Keratinocyte (primary cell): Measurements from ENCODE around the gene LHPP.

Source experiments
- EZH2 ChIP-seq: IDR thresholded peaks from one replicate; pipeline ENCODE4 v1.6.1; 2012; ENCODE audit warnings: inconsistent platforms, mild to moderate bottlenecking, low read length, moderate library complexity
- TF ChIP-seq, protein P1 (sequence below), 3 experiments: IDR thresholded peaks in 1 of 3; conservative IDR thresholded peaks in 1 of 3; optimal IDR thresholded peaks in 1 of 3; 2 replicates in 2 of 3; 3 replicates in 1 of 3; pipeline versions ENCODE3 to v1.5.1; 2011; ENCODE audit warnings: low read length in 3 of 3, mild to moderate bottlenecking in 3 of 3, moderate library complexity in 2 of 3, control low read depth in 1 of 3, inconsistent platforms in 1 of 3; ENCODE audit not compliant: insufficient read depth in 2 of 3; ENCODE audit errors: extremely low read depth in 1 of 3

DNA sequence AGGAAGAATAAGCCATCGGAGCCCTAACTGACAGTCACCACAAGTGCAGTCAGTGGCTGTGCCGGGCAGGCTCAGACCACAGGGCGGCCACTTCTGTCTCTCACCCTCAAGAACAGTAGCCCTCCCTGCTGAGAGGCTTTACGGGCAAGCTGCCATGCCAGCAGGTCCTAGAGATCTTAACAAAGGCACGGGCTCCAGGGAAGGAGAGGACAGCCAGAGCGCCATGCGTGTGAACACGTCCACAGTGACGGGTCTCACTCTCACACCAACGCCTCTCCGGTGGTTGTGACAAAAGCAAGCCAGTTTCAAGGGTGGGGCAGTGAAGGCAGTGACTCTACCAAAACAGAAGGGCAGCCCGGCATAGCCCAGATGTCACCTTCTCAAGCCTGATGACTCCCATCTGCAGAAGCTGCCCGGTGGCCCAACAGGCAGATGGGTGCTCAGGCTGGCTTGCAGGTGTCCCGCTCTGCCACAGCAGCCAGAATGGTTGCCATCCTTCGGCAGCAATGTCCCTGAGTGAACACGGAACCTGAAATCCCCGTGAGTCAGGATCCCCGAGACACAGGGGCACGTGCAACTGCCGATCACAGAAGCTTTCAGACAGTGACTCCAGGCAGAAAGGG lies 180.6 kb downstream of the LHPP start:
- TF ChIP-seq EZH2 = no peak
- TF ChIP-seq, protein P1, sequence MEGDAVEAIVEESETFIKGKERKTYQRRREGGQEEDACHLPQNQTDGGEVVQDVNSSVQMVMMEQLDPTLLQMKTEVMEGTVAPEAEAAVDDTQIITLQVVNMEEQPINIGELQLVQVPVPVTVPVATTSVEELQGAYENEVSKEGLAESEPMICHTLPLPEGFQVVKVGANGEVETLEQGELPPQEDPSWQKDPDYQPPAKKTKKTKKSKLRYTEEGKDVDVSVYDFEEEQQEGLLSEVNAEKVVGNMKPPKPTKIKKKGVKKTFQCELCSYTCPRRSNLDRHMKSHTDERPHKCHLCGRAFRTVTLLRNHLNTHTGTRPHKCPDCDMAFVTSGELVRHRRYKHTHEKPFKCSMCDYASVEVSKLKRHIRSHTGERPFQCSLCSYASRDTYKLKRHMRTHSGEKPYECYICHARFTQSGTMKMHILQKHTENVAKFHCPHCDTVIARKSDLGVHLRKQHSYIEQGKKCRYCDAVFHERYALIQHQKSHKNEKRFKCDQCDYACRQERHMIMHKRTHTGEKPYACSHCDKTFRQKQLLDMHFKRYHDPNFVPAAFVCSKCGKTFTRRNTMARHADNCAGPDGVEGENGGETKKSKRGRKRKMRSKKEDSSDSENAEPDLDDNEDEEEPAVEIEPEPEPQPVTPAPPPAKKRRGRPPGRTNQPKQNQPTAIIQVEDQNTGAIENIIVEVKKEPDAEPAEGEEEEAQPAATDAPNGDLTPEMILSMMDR (optimal IDR thresholded peaks at IDR 0.05 in 1 of 3, IDR thresholded peaks at IDR 0.05 in 1 of 3, conservative IDR thresholded peaks at IDR 0.05 in 1 of 3; ENCODE audit: extremely low read depth in 1 of 3, insufficient read depth in 2 of 3, low read length in 3 of 3) = no peak
